Stimulated activated CD4-positive, alpha-beta T cell treated with anti-CD3 and anti-CD28 coated beads, Interleukin-15, amount 100 ng/mL, for 24 hours (primary cell): ENCODE data around the gene TMEM43.

Experiments used
- DNase-seq: peaks from one replicate; pipeline ENCODE4 v3.0.0-alpha.2; 2020

Gene TMEM43

GRCh38 chr3:14181253-14181652 is 56.4 kb downstream of the TMEM43 start:
- no peak for DNase-seq

GRCh38 chr3:14183015-14183577 is 58.2 kb downstream of the TMEM43 start:
- no peak for DNase-seq

- no peak for DNase-seq
These were observed 62.1 kb downstream of the TMEM43 start for GRCh38 chr3:14186854-14187458.

- DNase-seq: no peak
These were observed 63.3 kb downstream of the TMEM43 start for GRCh38 chr3:14188041-14188754.
